SJCRH30 (cell line): Measurements from ENCODE around the gene FABP1. TPM values are rescaled to one million over a fixed set of nuclear protein-coding genes. Genes with fewer than 3 reads are reported as not detected.

ENCODE experiments used
- DNase-seq, 2 experiments: peaks; one replicate each; pipeline ENCODE4 v3.0.0-alpha.2; 2015 to 2020
- H3K27ac ChIP-seq: fragments of 250-450 bp; sonication (Bioruptor Pico); 2 replicates; pipeline ENCODE4 v1.5.1; 2020; ENCODE audit warnings: mild to moderate bottlenecking, moderate library complexity
- H3K27me3 ChIP-seq: fragments of 250-450 bp; sonication (Bioruptor Pico); 2 replicates; pipeline ENCODE4 v1.5.1; 2020; ENCODE audit warnings: mild to moderate bottlenecking, moderate library complexity
- H3K36me3 ChIP-seq: fragments of 250-450 bp; sonication (Bioruptor Pico); 2 replicates; pipeline ENCODE4 v1.5.1; 2020; ENCODE audit warnings: mild to moderate bottlenecking, moderate library complexity
- H3K4me1 ChIP-seq: fragments of 250-450 bp; sonication (Bioruptor Pico); 2 replicates; pipeline ENCODE4 v1.5.1; 2020; ENCODE audit warnings: mild to moderate bottlenecking, moderate library complexity
- H3K4me3 ChIP-seq: fragments of 250-450 bp; sonication (Bioruptor Pico); 2 replicates; pipeline ENCODE4 v1.5.1; 2020; ENCODE audit warnings: mild to moderate bottlenecking, moderate library complexity
- H3K9me3 ChIP-seq: fragments of 250-450 bp; sonication (Bioruptor Pico); replicated peaks from 2 replicates; pipeline ENCODE4 v1.5.1; 2020; ENCODE audit warnings: mild to moderate bottlenecking, moderate library complexity
- total RNA-seq: library from RNA; depleted of rRNA; stranded (reverse); fragments of >200 nt; shearing (Covaris generic); gene quantifications from 2 replicates; pipeline ENCODE4 v1.2.3, GENCODE V29; 2014

FABP1 gene
- total RNA-seq, 1 experiment from 2014 or later = 0.32 TPM

DNA sequence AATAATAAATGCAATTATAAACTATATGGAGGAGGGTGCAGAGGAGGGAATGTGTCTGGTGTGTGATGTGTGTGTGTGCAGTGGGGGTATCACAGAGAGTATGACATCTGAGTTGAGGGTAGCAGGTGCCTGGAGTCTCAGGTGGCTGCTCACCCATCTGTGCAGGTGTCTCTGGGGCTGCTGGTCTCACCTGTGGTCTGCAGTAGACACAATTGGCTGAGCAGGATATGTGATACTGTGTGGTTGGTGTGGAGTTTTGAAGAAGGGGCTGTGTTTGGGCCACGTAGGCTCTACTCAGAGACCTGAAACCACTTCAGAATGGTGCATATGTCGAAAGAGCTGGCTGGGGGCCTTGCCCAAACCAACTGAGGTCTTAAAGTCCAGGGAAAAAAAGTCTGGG, 17.0 kb downstream of the FABP1 start:
- no peak for DNase-seq
- Histone ChIP-seq H3K9me3 (no peaks in the 10 kb centered on the region), H3K4me1 (no peaks in the 10 kb centered on the region), H3K27me3 (no peaks in the 10 kb centered on the region), H3K36me3 (no peaks in the 10 kb centered on the region), H3K4me3 (no peak overlapping the region), H3K27ac (no peak overlapping the region)

DNA sequence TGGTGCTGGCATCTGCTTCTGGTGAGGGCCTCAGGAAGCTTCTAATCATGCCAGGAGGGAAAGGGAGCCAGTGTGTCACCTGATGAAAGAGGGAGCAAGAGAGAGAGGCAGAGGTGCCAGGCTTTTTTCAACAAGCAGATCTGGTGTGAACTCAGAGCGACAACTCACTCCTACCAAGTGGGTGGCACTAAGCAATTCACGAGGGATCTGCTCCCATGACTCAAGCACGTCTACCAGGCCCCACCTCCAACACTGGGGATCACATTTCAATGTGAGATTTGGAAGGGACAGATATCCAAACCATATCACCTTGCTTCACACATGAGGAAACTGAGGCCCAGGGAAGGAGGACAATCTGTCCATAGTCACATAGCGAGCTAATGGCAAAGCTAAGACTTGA, 19.1 kb downstream of the FABP1 start:
- Histone ChIP-seq H3K27ac (no peak overlapping the region), H3K4me1 (no peaks in the 10 kb centered on the region), H3K4me3 (no peak overlapping the region), H3K36me3 (no peaks in the 10 kb centered on the region), H3K27me3 (no peaks in the 10 kb centered on the region), H3K9me3 (no peaks in the 10 kb centered on the region)
- DNase-seq = no peak

DNA sequence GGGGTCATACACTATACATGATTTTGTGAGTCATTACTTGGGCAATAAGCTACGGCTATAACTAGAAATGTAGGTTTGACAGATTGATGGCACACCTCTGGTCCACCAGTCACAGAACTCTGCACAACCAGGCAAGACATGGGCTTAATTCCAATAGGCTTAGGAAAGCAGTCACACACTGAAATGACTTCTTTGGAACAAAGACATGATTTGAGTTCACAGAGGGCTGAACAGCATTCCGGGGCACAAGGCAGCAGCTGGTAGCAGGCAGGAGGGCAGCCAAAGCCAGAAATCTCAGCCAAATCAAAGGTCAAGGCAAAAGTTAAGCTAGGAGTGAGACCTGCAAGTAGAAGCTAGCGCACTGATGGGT, 27.4 kb downstream of the FABP1 start:
- H3K9me3 ChIP-seq = no peaks in the 10 kb centered on the region
- no peak overlapping the region for H3K27ac ChIP-seq
- no peaks in the 10 kb centered on the region for H3K4me1 ChIP-seq
- H3K27me3 ChIP-seq = no peaks in the 10 kb centered on the region
- no peak overlapping the region for H3K4me3 ChIP-seq
- DNase-seq = peak in 1 of 2 experiments; percentile 15
- no peaks in the 10 kb centered on the region for H3K36me3 ChIP-seq

DNA sequence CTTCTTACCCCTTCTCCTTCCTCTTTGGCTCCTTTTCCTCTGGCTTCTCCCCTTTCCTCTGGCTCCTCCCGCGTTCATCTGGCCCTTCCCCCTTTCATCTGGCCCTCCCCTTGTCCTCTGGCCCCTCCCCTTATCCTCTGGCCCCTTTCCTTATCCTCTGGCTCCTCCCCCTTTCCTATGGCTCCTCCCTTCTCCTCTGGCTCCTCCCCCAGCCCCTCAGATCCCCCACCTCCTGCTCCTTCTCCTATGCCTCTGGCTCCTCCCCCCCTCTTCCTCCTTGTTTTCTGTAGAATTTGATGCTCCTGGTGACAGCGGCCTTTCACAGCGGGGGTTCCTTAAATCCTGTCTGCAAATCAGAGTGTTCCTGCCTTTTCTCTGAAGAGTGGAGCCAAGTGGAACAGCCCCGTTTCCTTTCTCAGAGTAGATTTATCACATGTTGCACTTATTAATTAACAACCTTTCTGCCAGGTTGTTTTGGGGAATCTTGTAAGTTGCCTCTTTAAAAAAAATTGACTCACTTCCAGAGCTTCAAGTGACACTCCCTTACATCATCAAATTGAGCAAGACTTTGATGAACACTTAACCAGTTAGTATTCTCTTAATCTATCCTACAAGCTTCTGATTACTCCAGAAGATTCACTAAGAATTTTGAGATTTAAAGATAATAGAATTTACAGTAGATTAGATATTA, 27.9 kb downstream of the FABP1 start:
- Histone ChIP-seq H3K27ac (no peak overlapping the region), H3K4me3 (no peak overlapping the region), H3K27me3 (no peaks in the 10 kb centered on the region), H3K4me1 (no peaks in the 10 kb centered on the region), H3K9me3 (no peaks in the 10 kb centered on the region), H3K36me3 (no peaks in the 10 kb centered on the region)
- DNase-seq = peak; percentile 29 to 52

DNA sequence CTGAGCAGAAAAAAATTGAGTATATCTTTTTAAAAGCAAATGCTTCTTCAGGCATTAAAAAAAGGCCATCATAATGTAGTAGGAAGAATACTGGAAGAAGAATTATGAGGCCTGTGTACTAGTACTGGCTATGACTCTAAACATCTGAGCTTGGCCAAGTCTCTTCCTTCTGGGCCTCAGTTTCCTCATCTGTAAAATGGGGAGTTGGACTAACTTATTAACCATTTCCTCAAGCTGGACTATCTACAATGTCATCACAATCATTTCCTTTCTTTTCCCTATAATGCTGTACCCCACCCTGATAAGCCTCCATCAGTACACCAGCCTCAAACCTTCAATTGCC, 29.3 kb downstream of the FABP1 start:
- no peaks in the 10 kb centered on the region for H3K36me3 ChIP-seq
- no peaks in the 10 kb centered on the region for H3K9me3 ChIP-seq
- no peaks in the 10 kb centered on the region for H3K27me3 ChIP-seq
- no peak for DNase-seq
- no peak overlapping the region for H3K4me3 ChIP-seq
- H3K27ac ChIP-seq = no peak overlapping the region
- no peaks in the 10 kb centered on the region for H3K4me1 ChIP-seq

DNA sequence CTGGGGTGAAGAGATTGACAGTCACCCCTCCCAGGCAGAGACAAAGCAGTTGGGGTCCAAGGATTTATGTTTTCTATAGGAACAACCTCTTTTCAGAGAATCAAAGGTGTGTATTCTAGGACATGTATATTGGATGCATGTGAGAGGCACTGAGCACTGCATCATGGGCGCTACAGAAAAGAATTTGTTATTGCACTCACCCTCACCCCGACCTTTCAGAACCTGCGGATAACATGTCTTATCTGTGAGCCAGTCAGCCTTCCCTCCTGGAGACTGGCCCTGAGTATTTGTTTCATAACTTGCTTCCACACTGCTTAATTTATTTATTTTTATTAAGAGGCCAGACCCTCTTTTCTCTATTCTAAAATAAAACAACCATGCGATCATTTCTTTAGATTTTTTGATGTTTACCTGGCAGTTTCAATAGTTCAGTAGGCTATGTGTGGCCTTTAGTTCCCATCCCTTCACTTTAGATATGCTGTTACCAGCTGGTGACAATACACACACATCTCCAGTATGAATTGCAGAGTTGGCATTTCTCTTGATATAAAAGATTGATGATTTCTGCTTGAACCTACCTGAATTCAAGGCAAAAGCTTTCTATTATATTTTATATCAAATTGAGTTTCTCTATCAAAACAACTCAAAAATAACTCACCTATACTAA, 29.8 kb downstream of the FABP1 start:
- no peak for DNase-seq
- Histone ChIP-seq H3K27ac (no peak overlapping the region), H3K27me3 (no peaks in the 10 kb centered on the region), H3K4me3 (no peak overlapping the region), H3K36me3 (no peaks in the 10 kb centered on the region), H3K9me3 (no peaks in the 10 kb centered on the region), H3K4me1 (no peaks in the 10 kb centered on the region)

DNA sequence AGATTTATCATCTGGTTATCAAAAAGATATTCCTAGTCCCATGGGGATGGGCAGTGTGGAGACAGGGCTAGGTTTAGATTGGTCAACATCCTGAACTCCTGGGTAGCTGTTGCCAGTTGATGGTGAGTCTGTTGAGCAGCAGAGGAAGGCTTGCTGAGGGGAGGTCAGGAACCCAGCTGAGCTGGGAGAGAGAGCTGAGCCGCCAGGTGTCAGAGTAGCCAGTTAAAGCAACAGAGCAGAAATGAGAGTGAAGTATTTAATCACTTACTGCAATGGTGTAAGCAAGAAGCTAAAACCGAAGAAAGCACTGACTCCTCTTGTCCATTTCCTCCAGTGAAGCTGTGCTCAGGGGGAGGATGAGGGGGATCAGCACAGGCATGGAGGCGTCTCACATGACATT, 30.7 kb downstream of the FABP1 start:
- no peak for DNase-seq
- Histone ChIP-seq H3K36me3 (no peaks in the 10 kb centered on the region), H3K4me1 (no peaks in the 10 kb centered on the region), H3K9me3 (no peaks in the 10 kb centered on the region), H3K27me3 (no peaks in the 10 kb centered on the region), H3K27ac (no peak overlapping the region), H3K4me3 (no peak overlapping the region)

DNA sequence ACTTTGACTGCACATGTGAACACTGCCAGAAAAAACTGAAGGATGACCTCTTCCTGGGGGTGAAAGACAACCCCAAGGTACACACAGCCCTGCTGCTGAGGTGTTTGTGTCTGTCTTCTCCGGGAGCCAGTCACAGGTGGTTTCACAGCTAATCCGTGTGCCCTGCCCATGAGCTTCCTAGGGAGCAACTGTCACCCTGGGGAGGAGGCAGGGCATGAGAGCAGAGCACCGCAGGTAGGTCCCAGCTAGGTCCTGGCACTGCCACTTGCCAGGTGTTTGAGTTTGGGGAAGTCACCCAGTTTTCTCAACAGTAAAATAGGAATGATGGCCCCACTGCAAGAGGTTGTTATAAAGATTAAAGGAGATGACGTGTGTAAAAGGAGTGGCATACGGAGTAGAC, 31.2 kb downstream of the FABP1 start:
- Histone ChIP-seq H3K27me3 (no peaks in the 10 kb centered on the region), H3K4me3 (no peak overlapping the region), H3K36me3 (no peaks in the 10 kb centered on the region), H3K4me1 (no peaks in the 10 kb centered on the region), H3K27ac (no peak overlapping the region), H3K9me3 (no peaks in the 10 kb centered on the region)
- no peak for DNase-seq

DNA sequence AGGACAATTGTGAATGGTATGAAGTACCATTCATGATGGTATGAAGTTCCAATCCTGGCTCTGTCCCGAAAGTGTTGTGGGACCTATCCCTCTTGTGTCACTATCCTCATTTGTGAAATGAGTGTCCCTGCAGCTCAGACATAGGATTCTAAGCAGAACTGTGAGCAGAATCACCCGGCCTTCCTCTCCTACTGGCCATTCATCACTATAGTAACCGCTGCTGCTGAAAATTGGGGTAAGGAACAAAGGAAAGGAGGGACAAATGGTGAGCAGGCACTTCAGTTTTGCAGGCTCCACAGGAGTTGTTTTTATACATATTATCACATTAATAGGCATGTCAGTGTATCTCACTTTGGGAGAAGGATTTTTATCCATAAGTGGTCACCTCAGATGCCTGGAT, 32.8 kb downstream of the FABP1 start:
- H3K9me3 ChIP-seq = no peaks in the 10 kb centered on the region
- no peaks in the 10 kb centered on the region for H3K36me3 ChIP-seq
- H3K4me3 ChIP-seq = no peak overlapping the region
- DNase-seq = no peak
- H3K4me1 ChIP-seq = no peaks in the 10 kb centered on the region
- no peak overlapping the region for H3K27ac ChIP-seq
- no peaks in the 10 kb centered on the region for H3K27me3 ChIP-seq

DNA sequence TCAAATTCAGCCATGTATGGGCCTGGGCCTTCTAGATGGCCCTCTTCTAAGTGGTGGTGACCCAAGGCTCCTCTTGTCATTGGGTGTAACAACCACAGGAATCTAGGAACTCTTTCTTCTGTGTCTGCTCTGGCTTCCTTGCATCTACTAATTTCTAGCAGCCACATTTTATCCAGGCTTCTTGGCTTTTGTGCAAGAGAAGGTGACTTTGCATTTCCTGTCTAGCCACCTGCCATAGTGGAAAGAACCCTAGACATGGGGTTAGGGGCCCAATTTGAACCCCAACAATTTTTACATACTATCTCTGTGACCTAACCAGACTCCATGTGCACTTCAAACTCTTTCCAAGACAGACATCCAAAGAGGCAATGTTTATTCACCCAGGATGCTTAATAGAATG, 35.1 kb downstream of the FABP1 start:
- H3K9me3 ChIP-seq = no peaks in the 10 kb centered on the region
- H3K36me3 ChIP-seq = no peaks in the 10 kb centered on the region
- no peaks in the 10 kb centered on the region for H3K27me3 ChIP-seq
- no peaks in the 10 kb centered on the region for H3K4me1 ChIP-seq
- DNase-seq = no peak
- no peak overlapping the region for H3K27ac ChIP-seq
- no peak overlapping the region for H3K4me3 ChIP-seq

DNA sequence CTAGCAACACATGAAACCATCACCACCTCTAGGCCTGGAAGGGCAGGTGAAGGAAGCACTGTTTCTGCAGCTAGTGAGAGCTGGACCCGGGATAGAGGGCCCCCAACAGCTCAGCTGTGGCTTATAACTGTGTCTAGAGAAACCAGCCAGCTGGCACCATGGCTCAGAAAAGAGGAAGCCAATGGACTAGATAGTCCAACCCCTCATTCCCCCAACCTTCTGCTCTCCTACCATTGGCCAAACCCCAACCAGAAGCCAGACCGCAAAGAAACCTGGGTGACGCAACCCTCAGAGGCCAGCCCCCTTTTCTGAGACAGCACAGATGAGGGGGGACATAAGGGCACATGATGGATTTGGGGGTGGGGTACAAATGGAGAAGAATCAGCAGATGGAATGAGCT, 35.9 kb downstream of the FABP1 start:
- no peaks in the 10 kb centered on the region for H3K27me3 ChIP-seq
- DNase-seq = no peak
- no peaks in the 10 kb centered on the region for H3K36me3 ChIP-seq
- H3K4me3 ChIP-seq = no peak overlapping the region
- no peak overlapping the region for H3K27ac ChIP-seq
- H3K9me3 ChIP-seq = no peaks in the 10 kb centered on the region
- H3K4me1 ChIP-seq = no peaks in the 10 kb centered on the region

DNA sequence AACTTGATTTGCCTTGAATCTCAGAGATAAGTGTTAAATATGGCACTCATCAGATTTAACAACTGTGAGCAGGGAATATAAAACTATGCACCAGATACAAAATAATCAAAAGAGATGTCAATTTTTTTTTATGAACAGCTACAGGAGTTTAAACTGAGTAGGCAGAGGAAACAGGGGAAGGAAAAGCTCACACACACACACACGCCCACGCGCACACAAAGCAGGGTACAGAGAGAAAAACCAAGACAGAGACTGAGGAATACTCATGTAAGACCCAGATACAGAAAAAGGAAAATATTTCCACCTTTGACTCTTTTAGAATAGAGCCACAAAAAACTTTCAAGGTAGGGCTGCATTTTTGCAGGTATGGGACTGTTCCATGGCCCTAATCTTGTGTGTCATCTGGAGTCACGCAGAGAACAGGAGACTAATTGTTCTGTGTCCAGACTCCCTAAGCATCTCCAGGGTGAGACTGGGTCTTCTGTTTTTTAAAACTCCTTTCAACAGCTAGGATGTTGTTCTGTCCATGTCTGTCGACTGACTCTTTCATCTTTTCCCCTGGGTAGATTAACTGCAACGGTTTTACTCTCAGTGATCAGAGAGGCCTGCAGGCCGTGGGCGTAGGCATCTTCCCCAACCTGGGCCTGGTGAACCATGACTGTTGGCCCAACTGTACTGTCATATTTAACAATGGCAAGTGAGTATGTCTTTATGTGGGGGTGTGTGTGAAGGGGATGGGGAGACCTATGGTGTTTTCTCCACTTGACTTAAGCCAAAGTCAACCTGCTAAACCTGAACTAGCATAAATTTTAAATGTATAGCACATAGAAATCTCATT, 37.2 kb downstream of the FABP1 start:
- no peaks in the 10 kb centered on the region for H3K27me3 ChIP-seq
- no peak overlapping the region for H3K27ac ChIP-seq
- no peaks in the 10 kb centered on the region for H3K4me1 ChIP-seq
- no peaks in the 10 kb centered on the region for H3K36me3 ChIP-seq
- no peak for DNase-seq
- H3K9me3 ChIP-seq = no peaks in the 10 kb centered on the region
- no peak overlapping the region for H3K4me3 ChIP-seq

DNA sequence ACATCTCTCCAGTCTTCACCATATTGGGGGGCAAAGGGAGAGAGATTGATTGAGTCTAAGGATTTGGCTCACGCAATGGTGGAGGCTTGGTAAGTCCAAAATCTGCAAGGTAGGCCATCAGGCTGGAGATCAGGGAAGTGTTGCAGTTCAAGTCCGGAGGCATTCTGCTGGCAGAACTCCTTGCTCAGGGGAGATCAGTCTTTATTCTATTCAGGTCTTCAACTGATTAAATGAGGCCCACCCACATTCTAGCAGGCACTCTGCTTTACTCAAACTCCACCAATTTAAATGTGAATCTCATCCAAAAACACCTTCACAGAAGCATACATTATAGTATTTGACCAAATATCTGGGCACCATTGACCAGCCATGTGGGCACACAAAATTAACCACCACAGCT, 38.9 kb downstream of the FABP1 start:
- no peaks in the 10 kb centered on the region for H3K27me3 ChIP-seq
- H3K9me3 ChIP-seq = no peaks in the 10 kb centered on the region
- DNase-seq = no peak
- H3K27ac ChIP-seq = no peak overlapping the region
- H3K4me3 ChIP-seq = no peak overlapping the region
- no peaks in the 10 kb centered on the region for H3K36me3 ChIP-seq
- H3K4me1 ChIP-seq = no peaks in the 10 kb centered on the region

DNA sequence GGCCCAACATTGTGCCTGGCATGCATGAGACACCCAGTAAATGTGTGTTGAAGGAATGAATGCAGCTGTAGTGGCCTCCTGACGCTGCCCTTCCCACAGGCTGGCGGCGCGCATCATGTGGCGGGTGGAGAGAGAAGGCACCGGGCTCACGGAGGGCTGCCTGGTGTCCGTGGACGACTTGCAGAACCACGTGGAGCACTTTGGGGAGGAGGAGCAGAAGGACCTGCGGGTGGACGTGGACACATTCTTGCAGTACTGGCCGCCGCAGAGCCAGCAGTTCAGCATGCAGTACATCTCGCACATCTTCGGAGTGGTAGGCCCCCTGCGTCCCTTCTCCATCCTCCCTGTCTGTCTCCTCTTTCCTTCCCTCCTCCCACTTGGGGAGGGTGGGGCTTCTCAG, 40.1 kb downstream of the FABP1 start:
- Histone ChIP-seq H3K27me3 (no peaks in the 10 kb centered on the region), H3K27ac (no peak overlapping the region), H3K4me1 (peaks cover 3% of the 10 kb centered on the region), H3K36me3 (no peaks in the 10 kb centered on the region), H3K9me3 (no peaks in the 10 kb centered on the region), H3K4me3 (no peak overlapping the region)
- DNase-seq = no peak

DNA sequence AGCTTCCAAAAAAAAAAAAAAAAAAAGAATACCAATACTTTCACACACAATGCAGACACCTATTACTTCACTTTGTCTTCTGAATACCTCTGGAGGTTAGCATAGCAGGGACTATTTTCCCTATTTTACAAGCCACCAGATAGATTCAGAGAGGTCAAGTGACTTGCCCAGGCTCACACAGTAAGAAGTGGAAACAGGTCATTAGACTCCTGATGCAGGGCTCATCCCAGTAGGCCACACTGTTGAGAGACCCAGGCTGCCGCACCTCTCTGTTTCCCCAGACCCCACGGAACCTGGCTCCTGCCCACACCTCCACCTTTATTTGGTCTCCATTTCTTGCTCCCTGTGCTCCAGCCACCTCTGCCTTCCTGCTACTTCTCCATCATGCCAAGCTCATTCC, 40.8 kb downstream of the FABP1 start:
- peaks cover 9% of the 10 kb centered on the region for H3K4me1 ChIP-seq
- no peak overlapping the region for H3K27ac ChIP-seq
- DNase-seq = no peak
- no peaks in the 10 kb centered on the region for H3K27me3 ChIP-seq
- no peak overlapping the region for H3K4me3 ChIP-seq
- H3K36me3 ChIP-seq = no peaks in the 10 kb centered on the region
- H3K9me3 ChIP-seq = no peaks in the 10 kb centered on the region
